GM12878 (cell line): ENCODE data around the gene GAGE2A. TPM values are rescaled to one million over a fixed set of nuclear protein-coding genes. Genes with fewer than 3 reads are reported as not detected.
A peak's percentile ranks its signal among the peaks of the same experiment; 100 is the strongest.

Experiments
- ATAC-seq: fragments of 200-7000 bp; cut with Tn5 transposase; 3 replicates; pipeline ENCODE4 v1.9.1; 2020; ENCODE audit warnings: mild to moderate bottlenecking, moderate library complexity
- BruUV-seq: library from RNA; stranded (reverse); fragments of 400-500 nt; replicated peaks from 2 replicates; lab custom pipeline; 2021; lab: Mats Ljungman, UMichigan
- CTCF ChIA-PET: fragments of 300-600 bp; sonication (Branson Sonifier 250); formaldehyde crosslinking; extraction: SDS; loops from one replicate; lab custom pipeline; 2021; ENCODE audit warnings: inconsistent platforms; lab: Yijun Ruan, JAX
- POLR2A ChIA-PET: fragments of 350-600 bp; formaldehyde crosslinking; extraction: SDS; loops from one replicate; lab custom pipeline; 2021; ENCODE audit warnings: inconsistent platforms; lab: Charles Lee
- RAD21 ChIA-PET: fragments of 300-600 bp; sonication (Branson Sonifier 250); formaldehyde crosslinking; loops from one replicate; lab custom pipeline; 2023; ENCODE audit warnings: antibody characterized with exemption; ENCODE audit not compliant: unreplicated experiment; lab: Charles Lee
- SMC1A ChIA-PET: fragments of 300-600 bp; sonication (Branson Sonifier 250); formaldehyde crosslinking; loops from one replicate; lab custom pipeline; 2023; ENCODE audit not compliant: unreplicated experiment, uncharacterized antibody; lab: Charles Lee
- DNase-seq: peaks from one replicate; pipeline ENCODE4 v3.0.0-alpha.2; 2011; ENCODE audit warnings: low read depth, low spot score
- FAIRE-seq: peaks from 3 replicates; lab custom pipeline; 2011; peaks lifted over from hg19 to GRCh38; lab: Jason Lieb, UNC
- H2AFZ ChIP-seq: 2 replicates; pipeline ENCODE4 v1.6.0; 2011; ENCODE audit warnings: low read depth, low read length, control low read depth; ENCODE audit not compliant: control insufficient read depth
- H3K27ac ChIP-seq: 2 replicates; pipeline ENCODE4 v1.5.1; 2011; ENCODE audit warnings: control low read depth; ENCODE audit not compliant: control insufficient read depth, insufficient read depth
- H3K27me3 ChIP-seq, 2 experiments: replicated peaks in 1 of 2; 2 replicates each; pipeline versions ENCODE4 v1.6.0 to v1.6.1; 2011; ENCODE audit warnings: low read length in 1 of 2; ENCODE audit not compliant: control insufficient read depth in 2 of 2, insufficient read depth in 2 of 2
- H3K36me3 ChIP-seq, 2 experiments: 2 replicates each; pipeline ENCODE4 v1.5.1; 2011; ENCODE audit warnings: low read length in 1 of 2; ENCODE audit not compliant: control insufficient read depth in 2 of 2, insufficient read depth in 2 of 2
- H3K4me1 ChIP-seq: 2 replicates; pipeline ENCODE4 v1.6.1; 2011; ENCODE audit warnings: mild to moderate bottlenecking, low read length, moderate library complexity, mixed read lengths; ENCODE audit not compliant: control insufficient read depth, insufficient read depth
- H3K4me2 ChIP-seq: 2 replicates; pipeline ENCODE4 v1.6.0; 2011; ENCODE audit warnings: control low read depth; ENCODE audit not compliant: control insufficient read depth, insufficient read depth
- H3K4me3 ChIP-seq: fragments of 200-600 bp; sonication (generic); 2 replicates; pipeline ENCODE4 v1.5.1; 2016
- H3K79me2 ChIP-seq: 2 replicates; pipeline ENCODE4 v1.6.0; 2011; ENCODE audit warnings: low read length; ENCODE audit not compliant: control insufficient read depth, insufficient read depth
- H3K9ac ChIP-seq: 2 replicates; pipeline ENCODE4 v1.8.0; 2011; ENCODE audit warnings: low read length, control low read depth, mixed read lengths; ENCODE audit not compliant: control insufficient read depth, insufficient read depth
- H3K9me3 ChIP-seq: replicated peaks from 3 replicates; pipeline ENCODE4 v1.5.1; 2011; ENCODE audit warnings: mild to moderate bottlenecking, low read length; ENCODE audit not compliant: control insufficient read depth, insufficient read depth
- H4K20me1 ChIP-seq: 2 replicates; pipeline ENCODE4 v1.6.0; 2011; ENCODE audit not compliant: control insufficient read depth, insufficient read depth
- CTCF ChIP-seq, 3 experiments: IDR thresholded peaks in 2 of 3; conservative IDR thresholded peaks in 1 of 3; 2 replicates each; pipeline ENCODE4 v1.5.1; 2011; ENCODE audit warnings: low read depth in 3 of 3, low read length in 3 of 3, mild to moderate bottlenecking in 3 of 3, control low read depth in 2 of 3, moderate library complexity in 2 of 3, inconsistent platforms in 1 of 3, mixed read lengths in 1 of 3; ENCODE audit not compliant: control insufficient read depth in 2 of 3, insufficient read depth in 1 of 3; ENCODE audit errors: extremely low read depth in 1 of 3
- NR2C1 ChIP-seq: fragments of 450-650 bp; IDR thresholded peaks from 2 replicates; pipeline ENCODE4 v1.6.1; 2017; ENCODE audit warnings: antibody characterized with exemption, mild to moderate bottlenecking, moderate library complexity
- NR2C2 ChIP-seq: IDR thresholded peaks from 2 replicates; pipeline ENCODE4 v1.6.1; 2011; ENCODE audit warnings: borderline replicate concordance, low read depth; ENCODE audit not compliant: control insufficient read depth, insufficient read length
- PBX3 ChIP-seq: IDR thresholded peaks from 2 replicates; pipeline ENCODE4 v1.6.1; 2011; ENCODE audit warnings: mild to moderate bottlenecking, low read depth, low read length, moderate library complexity; ENCODE audit not compliant: insufficient replicate concordance
- SUZ12 ChIP-seq: fragments of 200-600 bp; sonication (generic); IDR thresholded peaks from one replicate; pipeline ENCODE4 v1.6.1; 2018; ENCODE audit warnings: antibody characterized with exemption, mild to moderate bottlenecking; ENCODE audit not compliant: unreplicated experiment
- ZNF217 ChIP-seq: fragments of 450-650 bp; IDR thresholded peaks from 2 replicates; pipeline ENCODE4 v1.6.1; 2017; ENCODE audit warnings: antibody characterized with exemption, mild to moderate bottlenecking
- WGBS: methylation state at CpG from one replicate; pipeline ENCODE4 v1.1.6; 2016; ENCODE audit warnings: low lambda C conversion rate; ENCODE audit not compliant: insufficient replicate concordance, insufficient coverage; ENCODE audit errors: missing lambda C conversion rate; 5-methylcytosine and 5-hydroxymethylcytosine counted together
- in situ Hi-C: fragments of 300-500 bp; cut with MboI; formaldehyde crosslinking; loops from 9 replicates; pipeline ENCODE4 v1.14.3; 2018; ENCODE audit warnings: mixed read lengths
- intact Hi-C: fragments of 100-400 bp; cut with micrococcal nuclease; formaldehyde crosslinking; loops from one replicate; pipeline ENCODE4 v1.14.2; 2022; ENCODE audit not compliant: unreplicated experiment
- polyA plus RNA-seq, 11 experiments: library from polyadenylated mRNA; depleted of rRNA in 4 of 11; unstranded in 6 of 11; stranded (reverse) in 5 of 11; fragments of >200 nt; fragmentation: Nextera tagmentation in 4 of 11; fragmentation: Illumina TruSeq in 1 of 11; extraction: Ambion mirVana in 4 of 11; extraction: Trizol in 1 of 11; gene quantifications; 1 replicate in 1 of 11; 2 replicates in 10 of 11; pipeline versions ENCODE4 v1.2.1 to v1.2.3, GENCODE V29; 2011 to 2016; ENCODE audit warnings: inconsistent platforms in 2 of 11, missing spikeins in 2 of 11, low read depth in 1 of 11
- total RNA-seq, 4 experiments: library from RNA; depleted of rRNA in 3 of 4; stranded (reverse); fragments of >200 nt in 3 of 4; fragmentation: Illumina TruSeq in 1 of 4; extraction: Trizol in 1 of 4; gene quantifications; 2 replicates each; pipeline versions ENCODE4 v1.2.1 to v1.2.3, GENCODE V29; 2013 to 2021

GAGE2A gene
- total and polyA plus RNA-seq, 10 of the 15 experiments (the other 5 are each of a cell fraction or from before 2014, with no cell fraction given), result 0.56 TPM; not detected in 9

- no TSS peak for BruUV-seq
- POLR2A ChIA-PET, result no interaction called here
- no peak overlapping the region for H2AFZ ChIP-seq
These were observed 29.3 kb downstream of the GAGE2A start for GRCh38 chrX:49618574-49618973.

GRCh38 chrX:49627086-49627777 lies 37.9 kb downstream of the GAGE2A start:
- Histone ChIP-seq H3K4me3 (no peak overlapping the region), H3K9me3 (no peaks in the 10 kb centered on the region; the same call in 2 of the 3 replicates), H4K20me1 (no peaks in the 10 kb centered on the region), H3K79me2 (no peaks in the 10 kb centered on the region), H3K27ac (no peak overlapping the region), H3K4me2 (no peak overlapping the region), H3K4me1 (no peaks in the 10 kb centered on the region), H3K36me3 (no peaks in the 10 kb centered on the region), H2AFZ (no peak overlapping the region), H3K27me3 (no peaks in the 10 kb centered on the region), H3K9ac (no peak overlapping the region)
- ChIA-PET POLR2A (no interaction called here), RAD21 (no interaction called here), CTCF (no interaction called here), SMC1A (no interaction called here)
- WGBS, result 55% methylated on average over 32 of the region's 33 CpGs
- no TSS peak for BruUV-seq
- no peak for FAIRE-seq
- no peak for ATAC-seq
- intact Hi-C loops (no loop called here), in situ Hi-C loops (no loop called here)
- TF ChIP-seq CTCF (IDR thresholded peaks at IDR 0.05 in 2 of 3, conservative IDR thresholded peaks at IDR 0.05 in 1 of 3; ENCODE audit: control insufficient read depth in 2 of 3, extremely low read depth in 1 of 3, insufficient read depth in 1 of 3, low read depth in 3 of 3, low read length in 3 of 3), result peak in 2 of 3 experiments; percentile 17 to 32; a peak in 3 of 6 replicates
- TF ChIP-seq SUZ12, result no peak
- no peak for TF ChIP-seq NR2C2
- TF ChIP-seq NR2C1, result no peak
- TF ChIP-seq ZNF217, result no peak
- no peak for DNase-seq

More at GRCh38 chrX:49618574-49618973, 29.3 kb downstream of the GAGE2A start:
- intact Hi-C loops, result no loop called here
- no peaks in the 10 kb centered on the region for H3K79me2 ChIP-seq
- no peak overlapping the region for H3K4me2 ChIP-seq
- WGBS, result 64% methylated on average over 2 of the region's 2 CpGs
- RAD21 ChIA-PET, result no interaction called here
- no peaks in the 10 kb centered on the region for H3K27me3 ChIP-seq
- no peak for DNase-seq
- no peak overlapping the region for H3K9ac ChIP-seq
- no peaks in the 10 kb centered on the region for H3K36me3 ChIP-seq
- ATAC-seq, result no peak
- CTCF ChIA-PET, result no interaction called here
- no peak overlapping the region for H3K27ac ChIP-seq
- no peaks in the 10 kb centered on the region for H3K9me3 ChIP-seq
- no peak for FAIRE-seq
- SMC1A ChIA-PET, result no interaction called here
- no peak overlapping the region for H3K4me3 ChIP-seq
- no peaks in the 10 kb centered on the region for H4K20me1 ChIP-seq
- H3K4me1 ChIP-seq, result no peaks in the 10 kb centered on the region
- TF ChIP-seq PBX3, result no peak
- in situ Hi-C loops, result no loop called here
